Measurements from ENCODE around the gene ZNF793. TPM values are rescaled to one million over a fixed set of nuclear protein-coding genes. Genes with fewer than 3 reads are reported as not detected.

ZNF793 gene
- total and polyA plus RNA-seq, 9 of the 15 experiments (the other 6 are each of a cell fraction or from before 2014, with no cell fraction given): 0.02 to 0.04 (median 0.03) TPM; not detected in 6

DNA sequence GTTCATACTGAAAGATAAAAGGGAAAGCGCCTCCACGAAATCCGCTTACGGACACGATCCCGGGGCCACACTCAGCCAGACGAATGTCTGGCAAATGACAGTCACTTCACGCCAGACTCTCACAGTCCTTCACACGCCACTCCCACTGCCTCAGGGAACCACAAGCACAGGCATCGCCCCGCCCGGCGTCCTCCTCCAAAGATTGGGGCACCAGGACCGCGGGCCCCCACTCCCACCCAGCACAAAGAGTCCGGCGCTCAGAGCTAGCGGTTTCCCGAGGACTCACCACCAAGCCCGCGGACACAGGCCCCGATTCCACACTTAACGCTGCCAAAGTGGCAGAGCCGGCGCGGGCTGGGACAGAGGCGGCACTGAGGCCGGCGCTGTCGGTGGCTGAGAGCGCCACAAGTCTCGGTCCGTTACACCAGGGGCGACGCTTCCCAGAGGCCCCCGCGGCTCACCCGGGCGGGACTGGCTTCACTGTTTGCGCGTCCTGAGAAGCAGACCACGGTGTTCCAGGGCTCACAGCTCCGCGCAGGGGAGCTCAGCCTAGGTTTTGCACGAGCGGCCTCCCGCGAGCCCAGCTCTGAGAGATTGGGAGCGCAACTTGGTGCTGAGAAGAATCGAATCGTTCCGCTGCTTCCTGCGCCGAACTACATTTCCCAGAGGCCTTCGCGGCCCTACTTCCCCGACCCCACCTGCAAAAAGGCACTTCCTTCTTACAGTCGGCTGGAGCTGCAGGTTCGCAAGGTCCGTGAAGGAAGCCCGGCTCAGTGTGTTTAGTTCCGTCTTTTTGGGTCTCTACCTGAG lies 39.7 kb upstream of the ZNF793 start, which contains the start of gene ZNF569 (continued):
- TF ChIP-seq ZFP1 (CRISPR knock-in tag; IDR thresholded peaks at IDR 0.05) (no peak), PTRF (tag; IDR thresholded peaks at IDR 0.05) (no peak), ZBTB11 (CRISPR knock-in tag; IDR thresholded peaks at IDR 0.05) (peak; percentile 93 to 99 (median 98)), ZBTB12 (CRISPR knock-in tag; IDR thresholded peaks at IDR 0.05) (no peak), MCM7 (IDR thresholded peaks at IDR 0.05) (no peak), CBX1 (IDR thresholded peaks at IDR 0.05; ENCODE audit: low read depth) (peak; percentile 84), NFATC3 (IDR thresholded peaks at IDR 0.05) (no peak), SIN3A (IDR thresholded peaks at IDR 0.05; ENCODE audit: borderline replicate concordance in 2 of 2, control insufficient read depth in 1 of 2, low read depth in 2 of 2, low read length in 2 of 2) (0 out of 4 replicates have a peak, but pooled peaks of 1 of the 2 experiments have one; percentile 38), DIDO1 (tag; IDR thresholded peaks at IDR 0.05; ENCODE audit: low read depth) (peak; percentile 90), SMAD4 (CRISPR knock-in tag; conservative IDR thresholded peaks at IDR 0.05) (peak; percentile 38; the same call in 1 of the 2 replicates), BCOR (IDR thresholded peaks at IDR 0.05) (no peak), KDM1A (IDR thresholded peaks at IDR 0.05) (no peak), ZNF75A (CRISPR knock-in tag; IDR thresholded peaks at IDR 0.05) (no peak), RBM34 (IDR thresholded peaks at IDR 0.05; ENCODE audit: borderline replicate concordance, insufficient read depth, low read length) (no peak), ARID1B (IDR thresholded peaks at IDR 0.05) (no peak), KAT7 (CRISPR knock-in tag; IDR thresholded peaks at IDR 0.05; ENCODE audit: borderline replicate concordance) (no peak), U2AF1 (optimal IDR thresholded peaks at IDR 0.05; ENCODE audit: low read depth, low read length) (no peak)
- TF ChIP-seq, protein P1, sequence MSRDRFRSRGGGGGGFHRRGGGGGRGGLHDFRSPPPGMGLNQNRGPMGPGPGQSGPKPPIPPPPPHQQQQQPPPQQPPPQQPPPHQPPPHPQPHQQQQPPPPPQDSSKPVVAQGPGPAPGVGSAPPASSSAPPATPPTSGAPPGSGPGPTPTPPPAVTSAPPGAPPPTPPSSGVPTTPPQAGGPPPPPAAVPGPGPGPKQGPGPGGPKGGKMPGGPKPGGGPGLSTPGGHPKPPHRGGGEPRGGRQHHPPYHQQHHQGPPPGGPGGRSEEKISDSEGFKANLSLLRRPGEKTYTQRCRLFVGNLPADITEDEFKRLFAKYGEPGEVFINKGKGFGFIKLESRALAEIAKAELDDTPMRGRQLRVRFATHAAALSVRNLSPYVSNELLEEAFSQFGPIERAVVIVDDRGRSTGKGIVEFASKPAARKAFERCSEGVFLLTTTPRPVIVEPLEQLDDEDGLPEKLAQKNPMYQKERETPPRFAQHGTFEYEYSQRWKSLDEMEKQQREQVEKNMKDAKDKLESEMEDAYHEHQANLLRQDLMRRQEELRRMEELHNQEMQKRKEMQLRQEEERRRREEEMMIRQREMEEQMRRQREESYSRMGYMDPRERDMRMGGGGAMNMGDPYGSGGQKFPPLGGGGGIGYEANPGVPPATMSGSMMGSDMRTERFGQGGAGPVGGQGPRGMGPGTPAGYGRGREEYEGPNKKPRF (IDR thresholded peaks at IDR 0.05; ENCODE audit: low read depth, low read length): no peak

Measured in K562 (cell line).